ENCODE data around the gene MYRF. TPM values are rescaled to one million over a fixed set of nuclear protein-coding genes. Genes with fewer than 3 reads are reported as not detected.
A peak's percentile ranks its signal among the peaks of the same experiment; 100 is the strongest.

MYRF gene
- 2.7 and 4.2 TPM in 2 replicates for polyA plus RNA-seq (2011; rRNA removed)
- 4.1 and 5.0 TPM in 2 replicates for polyA minus RNA-seq (2011; rRNA and poly(A)+ RNA removed)

- Histone ChIP-seq H3K4me3 (ENCODE audit: low read depth, low read length) (peak within 1 kb of the TSS; percentile 63), H3K27ac (ENCODE audit: low read depth, low read length) (no peak within 1 kb of the TSS), H3K9me3 (ENCODE audit: control insufficient read depth, insufficient read depth, low read length) (no peaks in the 10 kb centered on the region; the same call in 1 of the 2 replicates), H3K27me3 (ENCODE audit: control insufficient read depth, insufficient read depth, low read length) (peaks cover 5% of the 10 kb centered on the region)
- TF ChIP-seq CTCF (IDR thresholded peaks at IDR 0.05; ENCODE audit: low read depth, low read length), result peak; percentile 43
- POLR2A ChIA-PET, result no interaction called here
- CTCF ChIA-PET, result interaction anchor here (0.9 to 2.0 kb wide), 7 partner anchors 15 to 692 kb away, joined by 3 to 11 read pairs (median 3); no protein-coding TSS in a partner anchor
- DNase-seq (ENCODE audit: low read depth, low spot score), result no peak
Measured at GRCh38 chr11:61752117-61752924, at the start of gene MYRF. TSS of gene MYRF (plus strand) at chr11:61752636. CDS start at chr11:61752745, 109 bp downstream.

GRCh38 chr11:61702701-61703312, 49.6 kb upstream of the MYRF start:
- no peak for TF ChIP-seq CTCF (IDR thresholded peaks at IDR 0.05; ENCODE audit: low read depth, low read length)
- Histone ChIP-seq H3K27ac (ENCODE audit: low read depth, low read length) (no peak overlapping the region), H3K9me3 (ENCODE audit: control insufficient read depth, insufficient read depth, low read length) (no peaks in the 10 kb centered on the region; the same call in 1 of the 2 replicates), H3K27me3 (ENCODE audit: control insufficient read depth, insufficient read depth, low read length) (peaks cover 7% of the 10 kb centered on the region), H3K4me3 (ENCODE audit: low read depth, low read length) (no peak overlapping the region)
- ChIA-PET POLR2A (no interaction called here), CTCF (interaction anchor here (1.5 kb wide), 1 partner anchor 16 kb away, joined by 4 read pairs; no protein-coding TSS in a partner anchor)
- DNase-seq (ENCODE audit: low read depth, low spot score), result no peak

GRCh38 chr11:61704838-61705237, 47.6 kb upstream of the MYRF start:
- no peak for DNase-seq (ENCODE audit: low read depth, low spot score)
- H3K27ac ChIP-seq (ENCODE audit: low read depth, low read length), result no peak overlapping the region
- POLR2A ChIA-PET, result no interaction called here
- CTCF ChIA-PET, result interaction anchor here (1.2 kb wide), 1 partner anchor 28 kb away, joined by 5 read pairs; no protein-coding TSS in a partner anchor
- no peak overlapping the region for H3K4me3 ChIP-seq (ENCODE audit: low read depth, low read length)
- H3K27me3 ChIP-seq (ENCODE audit: control insufficient read depth, insufficient read depth, low read length), result peaks cover 10% of the 10 kb centered on the region
- no peaks in the 10 kb centered on the region; the same call in 1 of the 2 replicates for H3K9me3 ChIP-seq (ENCODE audit: control insufficient read depth, insufficient read depth, low read length)
- TF ChIP-seq CTCF (IDR thresholded peaks at IDR 0.05; ENCODE audit: low read depth, low read length), result no peak

GRCh38 chr11:61706452-61707400, 45.7 kb upstream of the MYRF start:
- Histone ChIP-seq H3K4me3 (ENCODE audit: low read depth, low read length) (no peak overlapping the region), H3K9me3 (ENCODE audit: control insufficient read depth, insufficient read depth, low read length) (no peaks in the 10 kb centered on the region; the same call in 1 of the 2 replicates), H3K27me3 (ENCODE audit: control insufficient read depth, insufficient read depth, low read length) (peaks cover 10% of the 10 kb centered on the region), H3K27ac (ENCODE audit: low read depth, low read length) (no peak overlapping the region)
- CTCF ChIA-PET, result interaction anchor here (0.7 kb wide), 1 partner anchor 27 kb away, joined by 3 read pairs; no protein-coding TSS in a partner anchor
- no peak for DNase-seq (ENCODE audit: low read depth, low spot score)
- no peak for TF ChIP-seq CTCF (IDR thresholded peaks at IDR 0.05; ENCODE audit: low read depth, low read length)
- POLR2A ChIA-PET, result no interaction called here

Data from AG04450 (cell line).